Measurements from ENCODE around the gene AGPS.
A peak's percentile ranks its signal among the peaks of the same experiment; 100 is the strongest.
"Not testable (repeated sequence)": the region's sequence is repeated elsewhere in the genome, so short reads cannot be mapped to it uniquely, and the experiment has no call there.

Gene AGPS

GRCh38 chr2:177391822-177392372, 676 bp upstream of the AGPS start:
- DNase-seq, result no peak

GRCh38 chr2:177393203-177393755, 706 bp downstream of the AGPS start:
- DNase-seq, result no peak

GRCh38 chr2:177393824-177394593, 1.4 kb downstream of the AGPS start:
- no peak for DNase-seq

- DNase-seq, result no peak
Measured at GRCh38 chr2:177394594-177394973, 2.0 kb downstream of the AGPS start.

- no peak for DNase-seq
Measured at GRCh38 chr2:177395351-177396065, 2.9 kb downstream of the AGPS start.

GRCh38 chr2:177396703-177397460, 4.3 kb downstream of the AGPS start:
- peak; percentile 26 for DNase-seq

DNA sequence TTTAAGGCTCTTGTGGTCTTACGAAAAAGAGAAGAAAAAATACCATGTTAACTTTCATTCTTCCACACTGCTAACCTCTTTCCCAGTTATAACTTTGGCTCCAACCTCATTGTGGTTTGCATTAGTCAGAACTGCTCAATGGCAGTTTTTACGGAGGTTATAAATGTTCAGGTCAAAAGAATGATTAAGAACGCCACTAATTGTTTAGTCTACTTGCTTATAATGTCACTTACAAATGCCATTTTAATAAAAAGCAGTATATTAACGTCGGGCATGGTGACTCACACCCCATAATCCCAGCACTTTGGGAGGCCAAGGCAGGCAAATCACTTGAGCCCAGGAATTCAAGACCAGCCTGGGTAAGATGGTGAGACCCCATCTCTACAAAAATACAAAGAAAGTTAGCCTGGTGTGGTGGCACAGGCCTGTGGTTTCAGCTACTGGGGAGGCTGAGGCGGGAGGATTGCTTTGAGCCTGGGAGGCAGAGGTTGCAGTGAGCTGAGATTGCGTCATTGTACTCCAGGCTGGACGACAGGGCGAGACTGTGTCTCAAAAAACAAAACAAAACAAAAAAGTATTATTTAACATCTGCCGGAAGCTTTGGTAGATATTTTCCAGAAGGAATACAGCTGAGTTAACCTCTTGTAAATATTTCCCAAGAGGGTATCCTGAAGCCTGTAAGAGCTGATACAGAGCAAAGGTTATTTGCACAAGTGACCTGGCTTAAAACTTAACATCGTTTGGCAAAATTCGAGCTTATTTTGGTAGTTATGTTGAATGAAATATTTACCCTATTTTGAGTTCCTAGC, 5.1 kb downstream of the AGPS start:
- DNase-seq, result no peak

DNA sequence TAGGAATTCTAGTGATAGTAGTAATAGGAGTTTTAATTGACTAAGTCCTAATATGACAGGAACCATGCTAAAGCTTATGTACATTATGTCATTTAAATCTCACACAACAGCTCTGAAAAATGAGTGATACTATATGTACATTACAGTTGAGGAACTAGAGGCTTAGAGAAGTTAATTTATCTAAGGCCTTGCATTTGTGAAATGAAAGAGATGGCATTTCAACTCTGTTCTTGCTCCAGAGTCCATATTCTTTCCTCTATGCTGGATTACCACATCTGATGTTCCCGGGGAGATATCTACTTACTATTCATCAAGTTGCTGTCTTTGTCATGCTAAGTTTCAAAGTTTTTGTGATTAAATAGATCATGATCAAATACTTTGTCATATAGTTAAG, 5.7 kb downstream of the AGPS start:
- DNase-seq, result no peak

- DNase-seq, result no peak
Measured at GRCh38 chr2:177398791-177399190, 6.2 kb downstream of the AGPS start.

- no peak for DNase-seq
Measured at GRCh38 chr2:177399376-177399775, 6.8 kb downstream of the AGPS start.

DNA sequence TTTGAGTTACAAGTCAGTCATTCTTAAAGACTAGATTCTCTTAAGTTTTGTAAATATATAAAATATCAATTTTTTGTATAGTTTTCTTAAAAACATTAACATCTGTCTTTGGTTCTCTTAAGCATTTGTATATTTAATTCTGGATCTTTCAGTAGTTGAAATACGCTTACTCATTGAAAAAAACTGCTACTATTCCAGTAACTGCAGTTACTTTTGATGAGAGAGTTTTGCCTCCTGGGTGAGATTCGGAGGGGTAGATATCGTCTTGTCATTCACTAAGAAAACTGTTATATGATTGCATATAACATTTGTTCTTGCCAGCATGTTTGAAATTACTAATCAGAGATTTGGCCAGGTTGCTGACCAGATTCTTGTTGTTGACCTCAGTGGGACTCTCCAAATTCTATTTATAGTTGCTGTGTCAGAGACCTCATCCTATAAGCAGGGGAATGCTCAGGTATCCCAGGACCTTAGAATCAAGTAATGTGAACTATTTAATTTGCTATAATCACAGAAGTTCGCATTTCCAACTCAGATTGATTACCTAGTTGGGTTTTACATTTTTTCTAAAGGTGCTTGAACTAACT, 7.9 kb downstream of the AGPS start:
- no peak for DNase-seq

GRCh38 chr2:177402096-177402495, 9.5 kb downstream of the AGPS start:
- no peak for DNase-seq

GRCh38 chr2:177403838-177404237, 11.3 kb downstream of the AGPS start:
- DNase-seq, result no peak

- DNase-seq, result no peak
Measured at GRCh38 chr2:177404243-177404642, 11.7 kb downstream of the AGPS start.

DNA sequence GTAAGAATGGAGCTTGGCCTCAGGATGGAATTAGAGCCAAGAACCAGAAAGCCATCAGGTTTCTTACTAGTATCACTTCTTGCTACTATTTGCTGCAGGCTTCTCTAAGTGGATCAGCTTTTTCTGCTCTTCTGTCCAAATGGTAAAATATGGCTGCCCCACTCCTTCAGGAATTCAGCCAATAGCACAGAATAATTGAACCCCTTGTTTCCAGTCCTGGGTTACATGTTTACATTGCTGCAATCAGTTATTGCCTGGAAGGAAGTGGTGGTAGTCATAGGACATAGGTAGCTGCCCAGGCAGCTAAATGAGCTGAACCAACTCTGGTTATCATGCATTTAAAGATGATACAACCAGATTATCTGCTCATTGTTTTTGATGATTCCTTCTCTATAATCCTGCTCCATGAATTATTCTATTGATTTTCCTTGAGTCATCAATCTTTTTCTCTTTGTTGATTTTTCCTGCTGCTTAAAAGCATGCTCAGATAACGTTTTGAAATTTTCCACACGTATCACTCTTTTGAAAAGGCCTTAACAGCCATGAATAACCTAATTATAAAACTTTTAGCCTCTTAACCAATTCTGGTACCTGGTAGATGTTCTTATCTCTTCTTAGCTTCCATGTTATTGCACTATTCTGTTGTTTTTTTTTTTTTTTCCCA, 12.6 kb downstream of the AGPS start:
- DNase-seq, result no peak

GRCh38 chr2:177406182-177406581, 13.6 kb downstream of the AGPS start:
- no peak for DNase-seq

DNA sequence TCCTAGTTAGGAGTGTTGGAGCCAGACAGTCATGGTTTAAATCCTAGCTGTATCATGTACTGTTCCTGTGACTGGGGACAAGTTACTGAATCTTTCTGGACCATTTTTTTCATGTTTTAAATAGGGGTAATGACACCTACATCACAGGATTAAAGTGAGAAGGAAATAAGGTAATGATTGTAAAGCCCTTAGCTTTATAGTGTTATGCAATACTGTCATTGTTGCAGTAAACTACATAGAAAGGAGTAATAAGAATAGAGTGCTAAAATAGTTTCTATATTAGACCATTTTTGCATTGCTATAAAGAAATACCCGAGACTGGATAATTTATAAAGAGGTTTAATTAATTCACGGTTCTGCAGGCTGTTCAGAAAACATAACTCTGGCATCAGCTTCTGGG, 14.5 kb downstream of the AGPS start:
- DNase-seq, result no peak

- not testable (repeated sequence) for DNase-seq
Measured at GRCh38 chr2:177410629-177411028, 18.1 kb downstream of the AGPS start.

DNA sequence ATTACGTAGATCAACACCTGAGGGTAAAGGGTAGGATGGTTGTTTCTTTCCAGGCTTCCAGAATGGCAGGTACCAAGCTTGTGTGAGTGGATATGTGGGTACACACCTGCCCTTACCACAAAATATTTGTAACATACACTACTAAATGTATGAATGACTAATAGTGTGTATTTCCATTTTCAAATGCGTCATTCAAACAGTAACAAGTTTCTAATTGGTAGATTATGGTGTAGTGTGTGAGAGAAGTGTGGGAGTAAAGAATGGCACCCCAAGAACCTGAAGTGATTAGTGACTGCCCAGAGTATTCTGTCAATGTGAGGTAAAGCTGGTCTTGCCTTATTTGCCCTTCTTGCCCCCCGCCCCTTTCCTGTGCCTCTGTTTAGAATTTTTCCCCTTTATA, 21.1 kb downstream of the AGPS start:
- DNase-seq, result no peak

DNA sequence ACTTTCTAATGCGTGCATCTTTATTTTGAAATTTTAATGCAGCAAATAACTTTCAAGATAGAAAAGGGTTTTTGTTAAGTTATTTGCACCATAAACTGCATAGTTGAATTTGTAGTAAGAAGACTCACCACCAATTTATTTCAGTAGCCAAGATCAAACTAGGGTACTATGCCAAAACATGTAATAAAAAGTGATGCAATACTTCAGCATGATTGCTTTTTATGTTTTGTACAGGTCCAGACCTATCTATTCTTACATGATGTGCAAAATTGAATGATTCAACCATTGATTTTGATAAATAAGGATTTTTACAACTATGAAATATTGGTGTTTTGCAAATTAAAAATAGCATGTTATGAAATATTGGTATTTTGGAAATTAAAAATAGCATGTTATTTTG, 26.7 kb downstream of the AGPS start:
- no peak for DNase-seq

DNA sequence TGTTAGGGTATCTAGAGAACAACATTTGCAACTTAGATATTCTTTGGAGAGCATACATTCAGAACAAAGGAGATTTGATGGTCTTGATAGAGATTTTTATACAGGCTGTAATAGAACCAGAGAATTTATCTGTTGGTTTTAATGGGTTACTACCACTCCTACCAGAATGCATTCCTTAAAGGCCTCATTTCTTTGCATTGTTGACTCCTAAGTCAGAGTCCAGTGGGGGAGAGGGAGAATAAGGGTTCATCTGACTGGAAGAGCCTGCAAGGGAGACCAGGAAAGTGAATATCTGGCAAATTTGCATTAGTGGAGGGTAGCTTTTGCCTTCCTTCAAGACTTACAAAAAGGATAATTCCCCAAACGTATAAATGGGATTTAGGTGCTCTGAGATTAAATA, 29.7 kb downstream of the AGPS start:
- no peak for DNase-seq

Data from NCI-H2171 (cell line).